GM21526 (cell line): Measurements from ENCODE around the gene TCN2.
"Not testable (repeated sequence)": the region's sequence is repeated elsewhere in the genome, so short reads cannot be mapped to it uniquely, and the experiment has no call there.

Experiments used
- ATAC-seq: cut with Tn5 transposase; IDR thresholded peaks from one replicate; pipeline ENCODE4 v1.9.1; 2021; ENCODE audit warnings: moderate library complexity; ENCODE audit not compliant: unreplicated experiment, low FRiP score

TCN2 gene

DNA sequence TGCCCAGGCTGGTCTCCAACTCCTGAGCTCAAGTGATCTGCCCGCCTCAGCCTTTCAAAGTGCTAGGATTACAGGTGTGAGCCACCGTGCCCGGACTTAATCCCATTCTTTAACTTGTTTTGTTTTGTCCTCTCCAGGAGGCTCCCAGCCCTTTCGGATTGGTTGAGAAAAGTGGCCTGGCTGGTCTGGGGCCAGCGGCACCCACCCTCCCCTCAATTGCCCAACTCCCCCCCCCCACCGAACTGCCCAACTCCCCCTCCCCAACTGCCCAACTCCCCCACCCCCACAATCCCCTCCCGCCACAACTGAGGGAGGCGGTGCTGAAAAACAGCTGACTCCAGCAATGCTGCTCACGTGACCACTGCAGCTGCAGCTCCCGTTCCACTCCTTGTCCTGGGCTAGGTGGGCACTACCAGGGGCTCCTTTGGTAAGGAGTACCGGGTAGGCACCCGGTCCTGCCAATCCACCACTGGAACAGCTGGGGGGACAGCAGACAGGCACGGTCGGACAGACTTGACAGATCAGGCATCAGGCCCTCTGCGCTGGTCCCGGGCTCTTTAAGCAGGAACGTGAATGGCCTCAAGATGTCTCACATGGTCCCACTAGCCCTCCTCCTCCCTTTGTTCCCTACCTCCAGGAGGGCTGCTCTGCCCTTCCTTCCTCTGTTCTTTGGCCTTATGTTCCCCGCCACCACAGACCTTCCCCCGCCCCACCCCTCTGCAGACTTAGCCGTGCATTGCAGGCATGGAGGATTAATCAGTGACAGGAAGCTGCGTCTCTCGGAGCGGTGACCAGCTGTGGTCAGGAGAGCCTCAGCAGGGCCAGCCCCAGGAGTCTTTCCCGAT, at the start of gene TCN2:
Gene TCN2, plus strand, starts transcription at position 720 of the 845 bp plus-strand sequence. CDS start 158 bp downstream, outside the sequence.
- no peak for ATAC-seq

DNA sequence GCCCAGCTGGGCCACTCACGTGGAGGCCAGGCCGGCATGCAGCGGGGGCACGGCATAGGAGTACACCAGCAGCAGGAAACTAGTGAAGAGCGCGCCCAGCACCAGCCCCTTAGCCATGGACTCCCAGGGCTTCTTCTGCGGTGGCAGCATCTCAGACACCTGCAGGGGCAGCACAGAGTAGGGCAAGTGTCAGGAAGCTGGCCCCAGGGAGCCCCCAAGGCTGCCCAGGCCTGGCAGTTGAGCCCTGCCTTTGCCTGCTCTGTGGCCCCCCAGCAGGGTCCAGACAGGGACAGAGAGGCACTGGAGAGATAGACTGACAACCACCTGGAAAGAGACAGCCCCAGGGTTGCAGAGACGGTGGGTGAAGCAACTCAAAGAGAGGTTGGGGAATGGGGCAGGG, 49.7 kb upstream of the TCN2 start:
- no peak for ATAC-seq

GRCh38 chr22:30559889-30560288, 47.1 kb upstream of the TCN2 start:
- ATAC-seq = no peak

DNA sequence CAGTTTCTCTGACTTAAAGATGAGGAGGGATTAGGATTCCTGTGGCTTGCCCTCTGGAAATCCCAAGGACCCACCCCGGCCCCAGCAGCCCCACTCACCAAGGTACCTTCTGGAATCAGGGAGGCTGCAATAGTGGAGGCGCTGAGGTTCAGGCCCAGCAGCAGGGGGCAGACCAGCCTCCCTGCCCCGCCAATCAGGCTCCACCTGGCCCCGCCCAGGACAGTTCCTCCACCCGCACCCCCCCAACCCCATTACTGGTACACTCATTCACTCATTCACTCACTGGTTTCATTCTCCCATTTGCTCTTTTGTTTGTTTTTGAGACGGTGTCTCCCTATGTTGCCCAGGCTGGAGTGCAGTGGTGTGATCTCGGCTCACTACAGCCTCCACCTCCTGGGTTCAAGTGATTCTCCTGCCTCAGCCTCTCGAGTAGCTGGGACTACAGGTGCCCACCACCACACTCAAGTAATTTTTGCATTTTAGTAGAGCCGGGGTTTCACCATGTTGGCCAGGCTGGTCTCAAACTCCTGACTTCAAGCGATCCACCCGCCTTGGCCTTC, 46.3 kb upstream of the TCN2 start:
- ATAC-seq = not testable (repeated sequence)

GRCh38 chr22:30561402-30562189, 45.4 kb upstream of the TCN2 start:
- no peak for ATAC-seq

DNA sequence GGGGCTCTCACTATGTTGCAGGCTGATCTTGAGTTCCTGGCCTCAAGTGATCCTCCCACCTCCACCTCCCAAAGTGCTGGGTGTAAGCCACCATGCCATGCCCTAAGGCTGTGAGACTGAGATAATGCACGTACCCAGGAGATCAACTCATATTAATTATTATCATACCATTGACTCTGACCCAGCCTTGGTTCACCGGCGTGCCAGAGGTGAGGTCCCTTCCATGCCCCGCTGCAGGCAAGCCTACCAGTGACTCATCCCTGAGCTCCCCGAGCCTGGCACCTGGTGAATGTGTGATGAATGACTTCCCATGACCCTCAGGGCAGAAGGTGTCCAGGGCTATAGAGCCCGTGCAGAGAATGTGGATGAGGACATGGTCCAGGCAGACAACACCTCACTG, 44.6 kb upstream of the TCN2 start:
- ATAC-seq = no peak

DNA sequence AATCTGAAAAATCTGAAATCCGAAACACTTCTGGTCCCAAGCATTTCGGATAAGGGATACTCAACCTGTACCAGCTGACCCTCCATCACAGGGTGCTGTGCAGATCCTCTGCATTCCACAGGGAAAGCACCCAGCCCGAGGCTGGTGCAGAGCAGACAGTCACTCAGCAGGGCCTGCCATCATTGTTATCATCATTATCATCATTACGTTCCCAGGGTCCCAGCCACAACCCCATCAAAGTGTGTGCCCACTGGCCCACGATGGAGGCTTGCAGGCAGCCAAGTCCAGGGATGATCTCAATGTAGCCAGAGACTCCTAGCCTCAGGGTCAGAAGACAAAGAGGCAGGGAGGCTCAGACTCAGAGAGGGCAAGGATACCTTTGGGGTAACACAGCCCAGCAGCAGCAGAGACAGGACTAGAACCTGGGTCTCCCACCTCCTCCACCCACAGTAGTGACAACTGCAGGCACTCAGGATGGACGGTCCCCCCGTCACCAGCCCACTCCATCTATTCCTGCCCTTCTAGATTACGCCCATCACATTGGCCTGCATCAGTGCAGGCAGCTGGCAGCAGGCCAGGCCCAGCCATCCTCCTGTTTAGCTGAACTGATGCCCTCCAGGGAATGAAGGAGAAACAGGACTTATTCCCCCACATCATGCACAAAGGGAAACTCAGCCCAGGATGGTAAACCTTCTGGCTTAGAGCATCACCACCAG, 42.8 kb upstream of the TCN2 start:
- ATAC-seq = no peak

- no peak for ATAC-seq
Observed at GRCh38 chr22:30564761-30565119, 42.2 kb upstream of the TCN2 start.

GRCh38 chr22:30565341-30565740, 41.6 kb upstream of the TCN2 start:
- no peak for ATAC-seq

DNA sequence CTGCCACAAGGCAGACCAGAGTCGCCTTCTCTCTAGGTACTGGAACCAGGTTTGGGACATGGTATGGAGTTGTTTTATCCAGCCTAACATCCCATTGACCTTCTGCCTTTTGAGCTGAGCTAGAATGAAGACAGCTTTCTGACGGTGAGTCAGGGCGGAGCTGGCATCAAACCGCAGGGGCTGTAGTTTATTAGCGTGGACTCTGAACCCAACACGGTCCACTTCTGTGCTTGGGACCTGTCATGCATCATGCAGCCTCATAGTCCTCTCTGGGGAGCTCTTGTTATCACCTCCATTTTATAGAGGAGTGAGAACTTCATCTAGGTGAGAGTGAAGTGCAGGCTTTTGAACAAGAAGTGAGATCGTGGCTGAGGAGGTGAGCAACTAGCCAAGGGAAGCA, 40.8 kb upstream of the TCN2 start:
- no peak for ATAC-seq

DNA sequence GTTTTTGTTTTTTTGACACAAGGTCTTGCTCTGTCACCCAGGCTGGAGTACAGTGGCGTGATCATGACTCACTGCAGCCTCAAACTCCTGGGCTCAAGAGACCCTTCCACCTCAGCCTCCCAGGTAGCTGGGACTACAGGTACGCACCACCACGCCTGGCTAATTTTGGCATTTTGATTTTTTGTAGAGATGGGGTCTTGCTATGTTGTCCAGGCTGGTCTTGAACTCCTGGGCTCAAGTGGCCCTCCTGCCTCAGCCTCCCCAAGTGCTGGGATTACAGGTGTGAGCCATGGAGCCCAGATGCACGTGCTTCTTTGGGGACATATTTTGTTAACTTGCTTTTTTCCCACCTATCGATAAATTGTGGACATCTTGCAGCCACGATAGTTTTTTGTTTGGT, 39.7 kb upstream of the TCN2 start:
- ATAC-seq = not testable (repeated sequence)

GRCh38 chr22:30568137-30568805, 38.7 kb upstream of the TCN2 start:
- no peak for ATAC-seq

DNA sequence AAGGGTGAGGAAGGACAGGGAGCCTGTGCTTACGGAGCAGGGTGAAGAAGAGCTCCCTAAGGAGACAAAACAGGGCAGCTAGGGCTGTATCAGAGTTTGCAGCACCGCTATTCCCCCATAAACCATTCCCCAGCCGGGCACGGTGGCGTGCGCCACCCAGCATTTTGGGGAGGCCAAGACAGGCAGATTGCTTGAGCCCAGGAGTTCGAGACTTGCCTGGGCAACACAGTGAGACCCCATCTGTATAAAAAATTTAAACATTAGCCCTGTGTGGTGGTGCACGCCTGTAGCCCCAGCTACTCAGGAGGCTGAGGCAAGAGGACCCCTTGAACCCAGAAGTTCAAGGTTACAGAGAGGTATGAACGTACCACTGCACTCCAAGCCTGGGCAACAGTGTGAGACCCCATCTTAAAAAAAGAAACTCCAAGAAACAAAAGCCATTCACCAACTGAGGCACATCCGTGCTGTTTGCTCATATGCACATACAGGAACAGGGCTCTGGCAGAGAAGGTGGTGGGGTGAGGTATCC, 37.2 kb upstream of the TCN2 start:
- no peak for ATAC-seq

DNA sequence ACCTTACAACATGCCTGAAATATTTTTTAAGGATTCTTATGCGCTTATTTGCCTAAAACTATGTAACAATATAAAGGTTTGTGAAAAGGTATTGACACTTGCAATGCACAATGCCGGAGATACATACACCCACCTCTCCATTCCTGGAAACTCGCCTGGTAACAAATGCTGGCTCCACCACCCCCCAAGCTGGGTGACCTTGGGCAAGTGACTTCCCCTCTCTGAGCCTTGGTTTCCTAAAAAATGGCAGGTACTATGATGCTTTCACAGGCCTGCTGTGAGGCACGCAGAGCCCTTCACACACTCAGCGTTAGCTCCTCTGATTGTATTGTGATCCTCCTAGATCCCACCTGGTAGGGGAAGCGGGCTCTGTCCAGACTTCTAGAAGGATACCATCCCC, 34.8 kb upstream of the TCN2 start:
- ATAC-seq = no peak

- ATAC-seq = no peak
Observed at GRCh38 chr22:30572840-30573593, 34.0 kb upstream of the TCN2 start.

GRCh38 chr22:30573594-30574094, 33.3 kb upstream of the TCN2 start:
- ATAC-seq = no peak

DNA sequence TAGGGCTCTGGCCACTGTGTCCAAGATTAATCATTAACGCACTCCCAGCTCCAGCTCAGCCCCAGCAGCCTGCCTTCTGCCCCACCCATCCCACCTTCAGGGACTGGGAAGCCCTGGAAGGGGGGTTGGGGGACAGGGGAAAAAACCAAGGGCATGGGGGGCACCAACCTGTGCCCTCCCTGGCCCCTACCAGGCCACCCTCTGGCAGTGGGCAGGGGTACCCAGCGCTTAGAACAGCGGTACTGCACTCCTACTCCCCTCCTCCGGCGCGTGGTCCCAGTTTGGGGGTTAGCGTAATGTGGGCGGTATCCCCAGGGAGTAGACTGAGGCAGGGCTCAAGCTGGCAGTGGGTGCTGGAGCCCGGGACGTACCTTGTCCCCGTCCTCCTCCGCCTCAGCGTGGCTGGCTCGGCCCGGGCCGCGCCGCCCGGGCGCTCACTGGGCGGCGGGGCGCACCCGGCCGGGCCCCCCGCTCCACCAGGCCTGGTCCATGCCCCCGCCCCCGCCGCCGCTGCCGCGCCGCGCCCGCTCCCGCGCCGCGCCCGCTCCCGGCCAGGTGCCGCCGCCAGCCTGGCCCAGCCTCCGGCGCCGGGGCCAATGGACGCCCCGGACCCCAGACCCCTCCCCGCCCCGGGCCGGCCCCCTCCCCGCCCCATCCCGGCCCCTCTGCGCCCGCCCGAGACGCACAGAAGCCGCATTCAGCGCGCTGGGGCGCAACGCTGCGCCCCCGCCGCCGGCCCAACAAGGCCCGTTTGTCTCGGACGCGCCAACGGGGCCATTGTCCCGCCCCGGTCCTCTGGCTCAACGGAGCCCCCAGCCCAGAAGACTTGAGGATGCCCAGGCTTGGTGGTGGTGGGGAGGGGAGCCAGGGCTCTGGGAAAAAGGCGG, 32.6 kb upstream of the TCN2 start, which contains the start of gene GAL3ST1:
Gene GAL3ST1, minus strand, starts transcription at position 571 of the 887 bp plus-strand sequence. CDS start 17,273 bp downstream, outside the sequence.
- no peak for ATAC-seq
